Karpas-422 (cell line): Measurements from ENCODE around the gene RREB1. TPM values are rescaled to one million over a fixed set of nuclear protein-coding genes. Genes with fewer than 3 reads are reported as not detected.

Experiments
- DNase-seq: peaks from one replicate; pipeline ENCODE4 v3.0.0-alpha.2; 2015
- H2AFZ ChIP-seq: fragments of 200-600 bp; sonication (generic); 2 replicates; pipeline ENCODE4 v1.6.1; 2014; ENCODE audit warnings: antibody characterized with exemption, low read length, mixed read lengths
- H3K27ac ChIP-seq: fragments of 200-600 bp; sonication (generic); 2 replicates; pipeline ENCODE4 v1.5.1; 2014; ENCODE audit warnings: mild to moderate bottlenecking, low read length, moderate library complexity
- H3K27me3 ChIP-seq: fragments of 200-600 bp; sonication (generic); 2 replicates; pipeline ENCODE4 v1.6.1; 2014; ENCODE audit warnings: low read length, mixed read lengths
- H3K36me3 ChIP-seq: fragments of 200-600 bp; sonication (generic); 2 replicates; pipeline ENCODE4 v1.6.1; 2014; ENCODE audit warnings: low read length, mixed read lengths; ENCODE audit not compliant: insufficient read depth
- H3K4me1 ChIP-seq: fragments of 200-600 bp; sonication (generic); 2 replicates; pipeline ENCODE4 v1.6.1; 2014; ENCODE audit warnings: mild to moderate bottlenecking, low read length, mixed read lengths
- H3K4me2 ChIP-seq: fragments of 200-600 bp; sonication (generic); 2 replicates; pipeline ENCODE4 v1.6.1; 2014; ENCODE audit warnings: low read length, low read depth, mild to moderate bottlenecking; ENCODE audit not compliant: poor library complexity, severe bottlenecking
- H3K4me3 ChIP-seq: fragments of 200-600 bp; sonication (generic); 2 replicates; pipeline ENCODE4 v1.5.1; 2014; ENCODE audit warnings: mild to moderate bottlenecking, antibody characterized with exemption, low read length, mixed read lengths
- H3K79me2 ChIP-seq: fragments of 200-600 bp; sonication (generic); 2 replicates; pipeline ENCODE4 v1.6.1; 2014; ENCODE audit warnings: mild to moderate bottlenecking, low read length, mixed read lengths
- H3K9ac ChIP-seq: fragments of 200-600 bp; sonication (generic); 2 replicates; pipeline ENCODE4 v1.6.0; 2014; ENCODE audit warnings: low read length
- H3K9me2 ChIP-seq: fragments of 200-600 bp; sonication (generic), shearing (Covaris generic); replicated peaks from 2 replicates; pipeline ENCODE4 v1.6.0; 2014; ENCODE audit warnings: mild to moderate bottlenecking, low read length, moderate library complexity; ENCODE audit not compliant: insufficient read depth
- H3K9me3 ChIP-seq: fragments of 300-700, 200-600 bp; sonication (generic); 2 replicates; pipeline ENCODE4 v1.6.1; 2014; ENCODE audit warnings: low read length, mixed read lengths
- H4K20me1 ChIP-seq: fragments of 200-600 bp; sonication (generic); 2 replicates; pipeline ENCODE4 v1.6.1; 2014; ENCODE audit warnings: mild to moderate bottlenecking, antibody characterized with exemption, low read length, low read depth; ENCODE audit not compliant: insufficient read depth
- total RNA-seq: library from RNA; depleted of rRNA; stranded (reverse); fragments of >200 nt; shearing (Covaris generic); gene quantifications from 2 replicates; pipeline ENCODE4 v1.2.3, GENCODE V29; 2014; ENCODE audit warnings: low replicate concordance

Gene RREB1
- total RNA-seq, 1 experiment from 2014 or later, result 5.0 TPM

GRCh38 chr6:7112741-7113313 is 5.1 kb downstream of the RREB1 start:
- H3K9me2 ChIP-seq, result no peaks in the 10 kb centered on the region
- no peak overlapping the region for H3K9ac ChIP-seq
- no peak overlapping the region for H2AFZ ChIP-seq
- H3K4me2 ChIP-seq, result no peak overlapping the region
- no peaks in the 10 kb centered on the region for H3K9me3 ChIP-seq
- peaks cover 23% of the 10 kb centered on the region for H3K4me1 ChIP-seq
- no peaks in the 10 kb centered on the region for H3K36me3 ChIP-seq
- H3K79me2 ChIP-seq, result no peaks in the 10 kb centered on the region
- peaks cover 50% of the 10 kb centered on the region for H4K20me1 ChIP-seq
- H3K27ac ChIP-seq, result no peak overlapping the region
- no peak for DNase-seq
- no peak overlapping the region for H3K4me3 ChIP-seq
- peaks cover 3% of the 10 kb centered on the region; the same call in 1 of the 2 replicates for H3K27me3 ChIP-seq

DNA sequence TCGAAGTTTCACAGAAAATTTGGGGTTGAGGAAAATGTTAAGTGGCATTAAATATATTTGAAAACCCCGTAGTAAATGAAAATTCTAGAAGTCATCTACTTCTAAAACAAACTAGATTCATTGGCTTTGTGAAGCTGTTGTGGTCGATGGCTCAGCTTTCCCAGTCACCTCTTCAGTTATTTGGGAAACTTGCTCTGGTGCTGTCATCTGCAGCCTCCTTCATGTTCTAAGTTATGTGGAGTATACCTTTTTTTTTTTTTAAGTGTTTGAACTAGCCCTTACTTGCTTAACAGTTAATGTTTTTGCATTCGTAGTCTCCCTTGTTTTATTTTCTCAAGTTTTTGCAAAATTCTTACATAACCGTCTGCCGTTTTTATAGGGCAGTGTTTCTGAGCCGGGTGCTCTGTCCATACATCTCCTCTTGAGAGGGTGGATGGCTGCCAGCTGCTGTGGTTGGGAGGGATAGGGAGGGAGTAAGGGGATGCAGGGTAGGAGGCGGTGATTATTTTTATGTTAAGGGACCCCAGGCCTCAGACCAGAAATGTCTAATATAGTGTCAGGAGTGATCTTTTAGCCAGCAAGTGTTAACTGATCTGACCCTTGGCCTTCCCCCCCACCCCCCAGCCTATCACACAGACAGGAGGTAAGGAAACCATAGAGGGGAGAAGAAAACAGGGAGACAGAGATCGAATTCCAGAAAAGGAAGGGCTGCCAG is 7.1 kb downstream of the RREB1 start:
- Histone ChIP-seq H3K9me2 (no peaks in the 10 kb centered on the region), H3K9me3 (no peaks in the 10 kb centered on the region), H3K27ac (no peak overlapping the region), H3K4me2 (no peak overlapping the region), H3K27me3 (no peaks in the 10 kb centered on the region), H3K4me1 (peaks cover 9% of the 10 kb centered on the region), H3K4me3 (no peak overlapping the region), H3K36me3 (no peaks in the 10 kb centered on the region), H3K9ac (no peak overlapping the region), H2AFZ (no peak overlapping the region), H4K20me1 (peaks cover 49% of the 10 kb centered on the region), H3K79me2 (no peaks in the 10 kb centered on the region)
- no peak for DNase-seq

DNA sequence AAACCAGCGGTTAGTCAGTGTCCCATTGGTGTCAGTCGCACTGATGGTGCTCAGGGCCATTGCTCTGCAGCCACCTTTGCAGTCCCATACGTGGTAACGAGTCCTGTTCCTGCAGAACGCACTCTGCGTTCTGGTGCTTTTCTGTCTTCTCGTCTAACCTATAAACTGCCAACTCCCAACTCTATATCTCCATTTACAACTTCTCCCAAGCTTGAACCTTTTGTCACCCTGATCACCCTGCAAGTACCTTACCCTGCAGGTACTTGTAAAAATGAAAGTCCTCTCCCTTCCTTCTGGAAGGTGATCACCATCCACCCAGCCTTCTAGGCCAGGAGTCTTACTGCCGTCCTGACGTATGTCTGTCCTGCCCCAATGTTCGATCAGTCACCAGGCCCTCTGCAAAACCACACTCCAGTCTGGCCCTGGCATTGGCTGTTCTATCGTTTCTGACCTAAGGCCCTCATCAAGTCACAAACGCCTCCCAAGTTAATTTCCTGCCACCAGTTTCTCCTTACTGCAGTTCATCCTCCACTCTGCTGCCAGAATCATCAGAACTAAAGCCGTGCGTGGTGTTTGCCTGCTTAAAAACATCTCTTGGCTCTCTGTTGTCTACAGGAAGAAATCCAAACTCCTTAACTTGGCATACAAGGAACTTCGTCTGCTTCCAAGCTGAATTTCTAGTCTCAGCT is 7.9 kb downstream of the RREB1 start:
- no peaks in the 10 kb centered on the region for H3K36me3 ChIP-seq
- H3K79me2 ChIP-seq, result no peaks in the 10 kb centered on the region
- H4K20me1 ChIP-seq, result peaks cover 50% of the 10 kb centered on the region
- H3K4me2 ChIP-seq, result no peak overlapping the region
- H3K27me3 ChIP-seq, result no peaks in the 10 kb centered on the region
- H3K9ac ChIP-seq, result no peak overlapping the region
- H3K9me2 ChIP-seq, result no peaks in the 10 kb centered on the region
- peaks cover 5% of the 10 kb centered on the region; the same call in 1 of the 2 replicates for H3K4me1 ChIP-seq
- H3K27ac ChIP-seq, result no peak overlapping the region
- no peak overlapping the region for H2AFZ ChIP-seq
- no peak for DNase-seq
- no peak overlapping the region for H3K4me3 ChIP-seq
- no peaks in the 10 kb centered on the region for H3K9me3 ChIP-seq

DNA sequence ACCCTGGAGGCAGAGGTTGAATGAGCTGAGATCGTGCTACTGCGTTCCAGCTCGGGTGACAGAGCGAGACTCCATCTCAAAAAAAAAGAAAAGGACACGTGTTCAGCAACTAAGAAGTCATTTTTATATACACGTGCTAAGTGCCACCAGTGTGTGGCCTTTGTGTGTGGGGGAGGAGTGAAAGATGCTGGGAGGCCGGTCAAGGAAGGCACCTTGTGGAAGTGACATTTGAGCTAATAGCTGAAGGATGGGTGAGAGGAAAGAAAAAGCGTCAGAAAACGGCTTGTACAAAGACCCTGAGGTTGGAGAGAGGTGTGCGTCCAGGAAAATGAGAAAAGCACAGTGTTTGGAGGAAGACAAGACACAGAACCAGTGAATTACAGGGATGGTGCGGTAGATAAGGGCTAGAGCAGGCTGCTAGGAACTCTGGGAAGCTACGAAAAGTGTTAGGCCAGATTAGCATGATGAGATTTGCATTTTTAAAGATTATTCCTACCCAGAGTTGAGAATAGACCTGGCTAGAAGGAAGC is 11.6 kb downstream of the RREB1 start:
- H3K4me3 ChIP-seq, result no peak overlapping the region
- H3K9me3 ChIP-seq, result no peaks in the 10 kb centered on the region
- no peak overlapping the region for H3K27ac ChIP-seq
- H3K9ac ChIP-seq, result no peak overlapping the region
- no peak overlapping the region for H3K4me2 ChIP-seq
- no peaks in the 10 kb centered on the region for H3K36me3 ChIP-seq
- no peaks in the 10 kb centered on the region for H3K4me1 ChIP-seq
- no peaks in the 10 kb centered on the region for H3K9me2 ChIP-seq
- peaks cover 46% of the 10 kb centered on the region for H4K20me1 ChIP-seq
- H3K79me2 ChIP-seq, result no peaks in the 10 kb centered on the region
- no peaks in the 10 kb centered on the region for H3K27me3 ChIP-seq
- no peak for DNase-seq
- no peak overlapping the region for H2AFZ ChIP-seq

- H3K4me1 ChIP-seq, result no peaks in the 10 kb centered on the region
- peaks cover 40% of the 10 kb centered on the region for H4K20me1 ChIP-seq
- no peaks in the 10 kb centered on the region for H3K27me3 ChIP-seq
- H3K79me2 ChIP-seq, result no peaks in the 10 kb centered on the region
- no peak overlapping the region for H2AFZ ChIP-seq
- no peaks in the 10 kb centered on the region for H3K9me2 ChIP-seq
- H3K9me3 ChIP-seq, result no peaks in the 10 kb centered on the region
- H3K27ac ChIP-seq, result no peak overlapping the region
- H3K4me3 ChIP-seq, result no peak overlapping the region
- H3K4me2 ChIP-seq, result no peak overlapping the region
- no peaks in the 10 kb centered on the region for H3K36me3 ChIP-seq
- DNase-seq, result no peak
- no peak overlapping the region for H3K9ac ChIP-seq
These were observed 14.0 kb downstream of the RREB1 start for GRCh38 chr6:7121700-7122241.

GRCh38 chr6:7122684-7123083 is 14.9 kb downstream of the RREB1 start:
- no peaks in the 10 kb centered on the region for H3K27me3 ChIP-seq
- no peaks in the 10 kb centered on the region for H3K36me3 ChIP-seq
- H3K9ac ChIP-seq, result no peak overlapping the region
- DNase-seq, result no peak
- no peaks in the 10 kb centered on the region for H3K9me3 ChIP-seq
- no peak overlapping the region for H3K4me3 ChIP-seq
- H2AFZ ChIP-seq, result no peak overlapping the region
- no peaks in the 10 kb centered on the region for H3K9me2 ChIP-seq
- peaks cover 43% of the 10 kb centered on the region for H4K20me1 ChIP-seq
- H3K4me1 ChIP-seq, result no peaks in the 10 kb centered on the region
- H3K79me2 ChIP-seq, result no peaks in the 10 kb centered on the region
- H3K4me2 ChIP-seq, result no peak overlapping the region
- H3K27ac ChIP-seq, result no peak overlapping the region

DNA sequence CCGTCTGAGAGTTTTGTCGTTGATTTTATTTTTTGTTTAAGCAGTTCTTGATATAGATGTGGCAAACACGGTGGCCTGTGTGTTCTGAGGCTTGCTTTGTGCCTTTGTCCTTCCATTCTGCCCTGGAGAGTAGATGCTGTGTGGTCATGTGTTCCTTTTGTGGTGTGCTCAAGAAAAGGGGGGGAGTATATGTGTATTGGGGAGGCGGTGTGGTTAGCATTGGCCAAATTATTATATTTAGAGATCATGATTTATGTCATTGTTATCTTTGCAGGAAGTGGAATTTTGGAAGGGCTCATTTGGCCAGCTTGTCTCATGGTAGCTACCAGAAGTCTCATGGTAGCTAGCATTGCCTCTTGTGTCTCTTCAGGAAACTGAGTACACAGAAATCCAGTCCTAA is 16.4 kb downstream of the RREB1 start:
- H3K4me1 ChIP-seq, result no peaks in the 10 kb centered on the region
- no peak overlapping the region for H2AFZ ChIP-seq
- no peaks in the 10 kb centered on the region for H3K27me3 ChIP-seq
- peaks cover 50% of the 10 kb centered on the region for H4K20me1 ChIP-seq
- no peaks in the 10 kb centered on the region for H3K36me3 ChIP-seq
- H3K79me2 ChIP-seq, result no peaks in the 10 kb centered on the region
- no peak overlapping the region for H3K4me2 ChIP-seq
- DNase-seq, result no peak
- no peaks in the 10 kb centered on the region for H3K9me3 ChIP-seq
- no peaks in the 10 kb centered on the region for H3K9me2 ChIP-seq
- H3K27ac ChIP-seq, result no peak overlapping the region
- no peak overlapping the region for H3K9ac ChIP-seq
- no peak overlapping the region for H3K4me3 ChIP-seq

DNA sequence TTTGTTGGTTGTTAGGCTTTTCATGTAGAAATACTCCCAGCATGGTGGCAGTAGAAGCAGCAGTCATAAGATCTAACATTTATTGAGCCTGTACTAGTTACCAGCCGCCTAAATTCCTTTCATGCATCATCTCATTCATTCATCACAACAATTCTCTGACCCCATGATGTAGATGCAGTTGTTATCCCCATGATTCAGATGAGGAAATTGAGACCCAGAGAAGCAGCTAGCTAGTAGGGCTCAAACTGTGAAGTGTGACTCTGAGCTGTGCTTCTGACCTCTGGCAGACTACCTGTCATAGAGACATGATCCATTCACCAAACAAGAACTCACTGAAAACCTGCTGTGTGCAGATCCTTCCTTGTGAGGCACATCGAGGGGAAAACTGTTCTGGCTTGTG is 16.9 kb downstream of the RREB1 start:
- H3K79me2 ChIP-seq, result no peaks in the 10 kb centered on the region
- H3K4me2 ChIP-seq, result no peak overlapping the region
- no peaks in the 10 kb centered on the region for H3K9me3 ChIP-seq
- H3K4me3 ChIP-seq, result no peak overlapping the region
- H3K9ac ChIP-seq, result no peak overlapping the region
- no peak overlapping the region for H2AFZ ChIP-seq
- H3K9me2 ChIP-seq, result no peaks in the 10 kb centered on the region
- H3K27me3 ChIP-seq, result no peaks in the 10 kb centered on the region
- H3K27ac ChIP-seq, result no peak overlapping the region
- no peaks in the 10 kb centered on the region for H3K36me3 ChIP-seq
- H4K20me1 ChIP-seq, result peaks cover 47% of the 10 kb centered on the region
- no peaks in the 10 kb centered on the region for H3K4me1 ChIP-seq
- DNase-seq, result no peak
